ENCODE measurements around the gene GTPBP3. TPM values are rescaled to one million over a fixed set of nuclear protein-coding genes. Genes with fewer than 3 reads are reported as not detected.

Gene GTPBP3
- total and polyA plus RNA-seq, 9 of the 15 experiments (the other 6 are each of a cell fraction or from before 2014, with no cell fraction given), result 4.9 to 124 (median 22.6) TPM

- Histone ChIP-seq H3K4me2 (ENCODE audit: insufficient read depth, low read length) (no peak overlapping the region), H3K9ac (ENCODE audit: insufficient read depth in 1 of 2, low read depth in 2 of 2, low read length in 2 of 2) (no peak overlapping the region), H3K27me3 (ENCODE audit: control insufficient read depth in 2 of 2, insufficient read depth in 2 of 2, low read length in 2 of 2) (peaks cover 5 to 27% of the 10 kb centered on the region in 2 experiments; a peak in 4 of 5 replicates), H2AFZ (ENCODE audit: low read depth, low read length) (no peak overlapping the region), H3K4me1 (replicated peaks in 1 of 2; ENCODE audit: control insufficient read depth in 2 of 2, insufficient read depth in 2 of 2, low read length in 2 of 2) (peaks cover 0 to 11% of the 10 kb centered on the region in 2 experiments; a peak in 1 of 5 replicates), H4K20me1 (replicated peaks; ENCODE audit: control insufficient read depth, insufficient read depth, low read length) (0 out of 2 replicates have a peak, but pooled peaks cover 3% of the 10 kb centered on the region), H3K27ac (ENCODE audit: extremely low read depth, low read depth, low read length) (no peak overlapping the region), H3K36me3 (ENCODE audit: control insufficient read depth, insufficient read depth, low read length) (no peaks in the 10 kb centered on the region; the same call in 2 of the 3 replicates), H3K79me2 (ENCODE audit: control insufficient read depth, insufficient read depth, low read length) (no peaks in the 10 kb centered on the region), H3K4me3 (no peak overlapping the region), H3K9me1 (ENCODE audit: control insufficient read depth, insufficient read depth, low read length) (no peaks in the 10 kb centered on the region), H3K9me3 (replicated peaks; ENCODE audit: control insufficient read depth, insufficient read depth, low read depth, low read length) (no peaks in the 10 kb centered on the region)
- no TSS peak for BruUV-seq (replicated peaks)
- no peak for FAIRE-seq
- intact Hi-C loops (cut with micrococcal nuclease) (no loop called here), in situ Hi-C loops (cut with MboI) (loop anchor here (5.0 kb wide), 1 partner anchor 40 kb away; no protein-coding TSS in a partner anchor)
- ChIA-PET CTCF (ENCODE audit: low intra/inter-chr PET ratio) (interaction anchor here (1.5 kb wide), 1 partner anchor 39 kb away, joined by 3 read pairs; no protein-coding TSS in a partner anchor), POLR2A (interaction anchor here (1.9 kb wide), 1 partner anchor 11 kb away, joined by 5 read pairs; no protein-coding TSS in a partner anchor)
- 16% methylated on average over 5 of the region's 6 CpGs for WGBS (ENCODE audit: insufficient coverage, low coverage, missing lambda C conversion rate)
- no peak for TF ChIP-seq ZBTB2 (IDR thresholded peaks at IDR 0.05)
- no peak for TF ChIP-seq POLR2AphosphoS5 (IDR thresholded peaks at IDR 0.05; ENCODE audit: control insufficient read depth, insufficient read depth, low read depth, low read length)
- TF ChIP-seq ZNF212 (CRISPR knock-in tag; IDR thresholded peaks at IDR 0.05), result no peak
- TF ChIP-seq RFX5 (IDR thresholded peaks at IDR 0.05; ENCODE audit: low read depth, low read length), result no peak
- no peak for TF ChIP-seq ZHX1 (conservative IDR thresholded peaks at IDR 0.05; ENCODE audit: low read length)
- no peak for TF ChIP-seq MEF2D (tag; conservative IDR thresholded peaks at IDR 0.05; ENCODE audit: low read depth)
- ATAC-seq, result no peak
- no peak for DNase-seq (ENCODE audit: extremely low read depth in 1 of 4, low spot score in 3 of 4)
These were observed 10.0 kb downstream of the GTPBP3 start for GRCh38 chr19:17347361-17347760.
